Liver (tissue), 9 donors: ENCODE data around the gene TMIGD3. TPM values are rescaled to one million over a fixed set of nuclear protein-coding genes. Genes with fewer than 3 reads are reported as not detected.

Source experiments
- DNase-seq: peaks from one replicate; pipeline ENCODE4 v3.0.0-alpha.2; 2017; ENCODE audit warnings: low spot score
- H3K27ac ChIP-seq, 2 donors: one replicate each; pipeline ENCODE4 v1.7.0; 2013; ENCODE audit warnings: inconsistent platforms in 2 of 2, low read length in 2 of 2, control low read depth in 1 of 2, low read depth in 1 of 2, mild to moderate bottlenecking in 1 of 2
- H3K27me3 ChIP-seq, 4 donors: one replicate each; pipeline versions ENCODE4 v1.6.1 to v1.7.0; 2013; ENCODE audit warnings: low read length in 3 of 4, inconsistent platforms in 1 of 4, mild to moderate bottlenecking in 1 of 4, moderate library complexity in 1 of 4; ENCODE audit not compliant: control insufficient read depth in 4 of 4, insufficient read depth in 4 of 4
- H3K36me3 ChIP-seq, 4 donors: one replicate each; pipeline versions ENCODE4 v1.6.1 to v1.7.0; 2013; ENCODE audit warnings: low read length in 3 of 4, mild to moderate bottlenecking in 3 of 4, low read depth in 1 of 4, moderate library complexity in 1 of 4; ENCODE audit not compliant: control insufficient read depth in 4 of 4, insufficient read depth in 3 of 4
- H3K4me1 ChIP-seq, 4 donors: one replicate each; pipeline versions ENCODE4 v1.6.1 to v1.7.0; 2013; ENCODE audit warnings: low read length in 3 of 4, mild to moderate bottlenecking in 3 of 4, moderate library complexity in 1 of 4; ENCODE audit not compliant: control insufficient read depth in 4 of 4, insufficient read depth in 4 of 4
- H3K4me3 ChIP-seq, 3 donors: one replicate each; pipeline versions ENCODE4 v1.6.1 to v1.7.0; 2013; ENCODE audit warnings: low read length in 3 of 3, control low read depth in 1 of 3, low read depth in 1 of 3, mild to moderate bottlenecking in 1 of 3
- H3K9ac ChIP-seq, 2 donors: one replicate each; pipeline ENCODE4 v1.7.0; 2013; ENCODE audit warnings: low read length in 2 of 2, mild to moderate bottlenecking in 2 of 2, moderate library complexity in 2 of 2, control low read depth in 1 of 2, low read depth in 1 of 2
- H3K9me3 ChIP-seq, 4 donors: one replicate each; pipeline versions ENCODE4 v1.6.1 to v1.7.0; 2013; ENCODE audit warnings: low read length in 3 of 4; ENCODE audit not compliant: control insufficient read depth in 4 of 4
- ATF3 ChIP-seq: IDR thresholded peaks from 2 replicates; pipeline ENCODE4 v1.6.1; 2016; ENCODE audit warnings: antibody characterized with exemption
- CTCF ChIP-seq: fragments of 150-350 bp; IDR thresholded peaks from 2 replicates; pipeline ENCODE4 v1.5.1; 2017; ENCODE audit warnings: improper control_type of control experiment, low read depth, low read length; ENCODE audit not compliant: missing input control
- FOXA1 ChIP-seq: IDR thresholded peaks from 2 replicates; pipeline ENCODE4 v1.6.1; 2016; ENCODE audit warnings: antibody characterized with exemption
- FOXA2 ChIP-seq: IDR thresholded peaks from 2 replicates; pipeline ENCODE4 v1.6.1; 2016; ENCODE audit warnings: antibody characterized with exemption
- HNF4A ChIP-seq, 2 donors: conservative IDR thresholded peaks; 2 replicates each; pipeline ENCODE4 v1.6.1; 2016; ENCODE audit warnings: antibody characterized with exemption in 2 of 2, mild to moderate bottlenecking in 2 of 2
- JUND ChIP-seq, 2 donors: IDR thresholded peaks; 2 replicates each; pipeline ENCODE4 v1.6.1; 2016; ENCODE audit warnings: antibody characterized with exemption in 2 of 2
- MAX ChIP-seq: IDR thresholded peaks from 2 replicates; pipeline ENCODE4 v1.6.1; 2016; ENCODE audit warnings: antibody characterized with exemption
- RAD21 ChIP-seq, 2 donors: IDR thresholded peaks; 2 replicates each; pipeline ENCODE4 v1.6.1; 2016; ENCODE audit warnings: antibody characterized with exemption in 2 of 2, mild to moderate bottlenecking in 2 of 2
- RXRA ChIP-seq, 2 donors: IDR thresholded peaks; 2 replicates each; pipeline ENCODE4 v1.6.1; 2017 to 2018; ENCODE audit warnings: antibody characterized with exemption in 2 of 2, mild to moderate bottlenecking in 1 of 2
- WGBS: extraction: QIAGEN DNeasy Blood & Tissue Kit; methylation state at CpG from one replicate; pipeline ENCODE4 v1.1.7; 2013; 5-methylcytosine and 5-hydroxymethylcytosine counted together
- polyA plus RNA-seq, 2 donors: library from polyadenylated mRNA; stranded (reverse) in 1 of 2; unstranded in 1 of 2; fragments of 200-250 nt in 1 of 2; fragments of >200 nt in 1 of 2; fragmentation: Nextera tagmentation in 1 of 2; extraction: Ambion mirVana in 1 of 2; gene quantifications; one replicate each; pipeline versions ENCODE4 v1.2.1 to v1.2.3, GENCODE V29; 2013 to 2015
- total RNA-seq, 2 donors: library from RNA; depleted of rRNA; stranded (reverse); fragments of >200 nt; gene quantifications; one replicate each; pipeline ENCODE4 v1.2.3, GENCODE V29; 2014
- TF ChIP-seq, protein P1 (sequence below): IDR thresholded peaks from 2 replicates; pipeline ENCODE4 v1.6.1; 2016; ENCODE audit warnings: antibody characterized with exemption, mild to moderate bottlenecking
- donor health status: healthy.
- donor health status: healthy.
- donor health status: healthy.
- donor health status: healthy.
- donor health status: healthy.

Gene TMIGD3
- total and polyA plus RNA-seq, 4 donors, result 2.6 to 5.9 (median 4.6) TPM

DNA sequence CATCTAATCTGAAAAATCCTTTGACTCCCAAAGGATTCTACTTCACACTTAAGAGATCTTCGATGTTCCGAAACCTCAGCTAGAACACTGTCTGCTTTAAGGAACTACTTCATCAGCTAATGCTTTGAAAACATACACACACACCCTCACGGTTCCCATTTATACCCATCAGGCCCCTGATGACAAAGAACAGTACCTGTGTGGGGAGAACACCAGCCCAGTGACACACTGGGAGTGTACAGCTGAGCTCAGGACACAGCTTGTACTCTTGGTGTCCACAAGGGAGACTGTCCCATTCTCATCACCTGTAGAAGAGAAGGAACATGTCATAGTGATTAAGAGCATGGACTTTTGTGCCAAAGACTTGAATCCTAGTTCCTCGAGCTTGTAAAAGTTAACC is 61.0 kb downstream of the TMIGD3 start:
- no peak overlapping the region for H3K4me3 ChIP-seq
- no peak overlapping the region for H3K9ac ChIP-seq
- no peak for DNase-seq
- WGBS, result 84% methylated on average over 4 of the region's 4 CpGs
- H3K9me3 ChIP-seq, result no peaks in the 10 kb centered on the region
- no peaks in the 10 kb centered on the region for H3K27me3 ChIP-seq
- H3K36me3 ChIP-seq, result peaks cover 8 to 60% (median 50%) of the 10 kb centered on the region in 4 donors
- H3K27ac ChIP-seq, result no peak overlapping the region
- no peak for TF ChIP-seq RXRA (IDR thresholded peaks at IDR 0.05)
- TF ChIP-seq RAD21 (IDR thresholded peaks at IDR 0.05), result no peak
- TF ChIP-seq, protein P1, sequence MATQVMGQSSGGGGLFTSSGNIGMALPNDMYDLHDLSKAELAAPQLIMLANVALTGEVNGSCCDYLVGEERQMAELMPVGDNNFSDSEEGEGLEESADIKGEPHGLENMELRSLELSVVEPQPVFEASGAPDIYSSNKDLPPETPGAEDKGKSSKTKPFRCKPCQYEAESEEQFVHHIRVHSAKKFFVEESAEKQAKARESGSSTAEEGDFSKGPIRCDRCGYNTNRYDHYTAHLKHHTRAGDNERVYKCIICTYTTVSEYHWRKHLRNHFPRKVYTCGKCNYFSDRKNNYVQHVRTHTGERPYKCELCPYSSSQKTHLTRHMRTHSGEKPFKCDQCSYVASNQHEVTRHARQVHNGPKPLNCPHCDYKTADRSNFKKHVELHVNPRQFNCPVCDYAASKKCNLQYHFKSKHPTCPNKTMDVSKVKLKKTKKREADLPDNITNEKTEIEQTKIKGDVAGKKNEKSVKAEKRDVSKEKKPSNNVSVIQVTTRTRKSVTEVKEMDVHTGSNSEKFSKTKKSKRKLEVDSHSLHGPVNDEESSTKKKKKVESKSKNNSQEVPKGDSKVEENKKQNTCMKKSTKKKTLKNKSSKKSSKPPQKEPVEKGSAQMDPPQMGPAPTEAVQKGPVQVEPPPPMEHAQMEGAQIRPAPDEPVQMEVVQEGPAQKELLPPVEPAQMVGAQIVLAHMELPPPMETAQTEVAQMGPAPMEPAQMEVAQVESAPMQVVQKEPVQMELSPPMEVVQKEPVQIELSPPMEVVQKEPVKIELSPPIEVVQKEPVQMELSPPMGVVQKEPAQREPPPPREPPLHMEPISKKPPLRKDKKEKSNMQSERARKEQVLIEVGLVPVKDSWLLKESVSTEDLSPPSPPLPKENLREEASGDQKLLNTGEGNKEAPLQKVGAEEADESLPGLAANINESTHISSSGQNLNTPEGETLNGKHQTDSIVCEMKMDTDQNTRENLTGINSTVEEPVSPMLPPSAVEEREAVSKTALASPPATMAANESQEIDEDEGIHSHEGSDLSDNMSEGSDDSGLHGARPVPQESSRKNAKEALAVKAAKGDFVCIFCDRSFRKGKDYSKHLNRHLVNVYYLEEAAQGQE, result no peak
- no peak for TF ChIP-seq FOXA2
- TF ChIP-seq FOXA1, result no peak
- TF ChIP-seq HNF4A (conservative IDR thresholded peaks at IDR 0.05), result no peak
- no peak for TF ChIP-seq JUND (IDR thresholded peaks at IDR 0.05)
- TF ChIP-seq MAX, result no peak
- peaks cover 0 to 4% (median 3%) of the 10 kb centered on the region in 4 donors for H3K4me1 ChIP-seq

GRCh38 chr1:111441573-111442192 is 61.8 kb downstream of the TMIGD3 start:
- WGBS, result 79% methylated on average over 9 of the region's 9 CpGs

More at GRCh38 chr1:111441573-111442192, 61.8 kb downstream of the TMIGD3 start:
- DNase-seq, result peak; percentile 56
- Histone ChIP-seq H3K9ac (no peak overlapping the region), H3K4me1 (no peaks in the 10 kb centered on the region), H3K36me3 (peaks cover 8 to 60% (median 50%) of the 10 kb centered on the region in 4 donors), H3K27me3 (no peaks in the 10 kb centered on the region), H3K9me3 (no peaks in the 10 kb centered on the region), H3K27ac (no peak overlapping the region), H3K4me3 (no peak overlapping the region)
- TF ChIP-seq ATF3, result no peak
- TF ChIP-seq CTCF, result peak; percentile 37
- TF ChIP-seq RAD21 (IDR thresholded peaks at IDR 0.05), result peak; percentile 47 to 78
